Measurements from ENCODE around the gene CERS3.

- TF ChIP-seq CTCF (IDR thresholded peaks at IDR 0.05; ENCODE audit: low read depth, low read length, missing input control) (no peak), RAD21 (IDR thresholded peaks at IDR 0.05) (no peak), REST (IDR thresholded peaks at IDR 0.05) (no peak), ZBTB33 (IDR thresholded peaks at IDR 0.05) (no peak), MAX (IDR thresholded peaks at IDR 0.05) (no peak), SP1 (IDR thresholded peaks at IDR 0.05) (no peak), JUND (IDR thresholded peaks at IDR 0.05) (no peak), YY1 (IDR thresholded peaks at IDR 0.05) (no peak)
Measured at GRCh38 chr15:100542290-100542689, 13.5 kb upstream of the CERS3 start.

All from liver (tissue), 3 donors.